CD14-positive monocyte (primary cell): ENCODE results near the gene STEEP1. TPM values are rescaled to one million over a fixed set of nuclear protein-coding genes. Genes with fewer than 3 reads are reported as not detected.

ENCODE experiments used
- DNase-seq, 3 donors: peaks; one replicate each; pipeline ENCODE4 v3.0.0-alpha.2; 2011 to 2022
- H2AFZ ChIP-seq: 2 replicates; pipeline ENCODE4 v1.6.0; 2012; ENCODE audit warnings: mild to moderate bottlenecking, low read depth, low read length, inconsistent platforms; ENCODE audit not compliant: insufficient read depth, poor library complexity, severe bottlenecking
- H3K27ac ChIP-seq, 2 donors: 1 replicate in 1 of 2; 2 replicates in 1 of 2; pipeline ENCODE4 v1.5.1; 2012 to 2013; ENCODE audit warnings: low read length in 2 of 2, control low read depth in 1 of 2, inconsistent platforms in 1 of 2, low read depth in 1 of 2, mild to moderate bottlenecking in 1 of 2
- H3K27me3 ChIP-seq, 2 donors: one replicate each; pipeline versions ENCODE4 v1.6.0 to v1.6.1; 2011 to 2013; ENCODE audit warnings: low read length in 2 of 2; ENCODE audit not compliant: control insufficient read depth in 2 of 2, insufficient read depth in 2 of 2
- H3K36me3 ChIP-seq, 2 donors: replicated peaks in 1 of 2; 1 replicate in 1 of 2; 2 replicates in 1 of 2; pipeline versions ENCODE4 v1.5.1 to v1.6.1; 2012 to 2013; ENCODE audit warnings: low read length in 2 of 2, control low read depth in 1 of 2, inconsistent platforms in 1 of 2, mild to moderate bottlenecking in 1 of 2; ENCODE audit not compliant: insufficient read depth in 2 of 2, control insufficient read depth in 1 of 2
- H3K4me1 ChIP-seq, 2 donors: 1 replicate in 1 of 2; 2 replicates in 1 of 2; pipeline versions ENCODE4 v1.5.1 to v1.6.1; 2012 to 2013; ENCODE audit warnings: low read length in 2 of 2, control low read depth in 1 of 2, inconsistent platforms in 1 of 2, mild to moderate bottlenecking in 1 of 2, moderate library complexity in 1 of 2; ENCODE audit not compliant: insufficient read depth in 2 of 2, control insufficient read depth in 1 of 2
- H3K4me2 ChIP-seq: replicated peaks from 2 replicates; pipeline ENCODE3; 2012; ENCODE audit warnings: low read length, moderate library complexity, mild to moderate bottlenecking; ENCODE audit not compliant: poor library complexity, severe bottlenecking; ENCODE audit errors: extremely low read depth
- H3K4me3 ChIP-seq, 3 experiments: fragments of 200-600 bp in 1 of 3; sonication (generic) in 1 of 3; replicated peaks in 1 of 3; 1 replicate in 2 of 3; 2 replicates in 1 of 3; pipeline ENCODE4 v1.5.1; 2011 to 2013; ENCODE audit warnings: low read length in 3 of 3, mild to moderate bottlenecking in 3 of 3, control low read depth in 2 of 3, low read depth in 2 of 3, inconsistent platforms in 1 of 3, moderate library complexity in 1 of 3
- H3K79me2 ChIP-seq: 2 replicates; pipeline ENCODE4 v1.6.0; 2012; ENCODE audit warnings: mild to moderate bottlenecking, control low read depth, inconsistent platforms, low read length, moderate library complexity; ENCODE audit not compliant: insufficient read depth
- H3K9ac ChIP-seq: 2 replicates; pipeline ENCODE4 v1.6.0; 2017; ENCODE audit warnings: low read length, mild to moderate bottlenecking; ENCODE audit not compliant: insufficient read depth, poor library complexity, severe bottlenecking
- H3K9me3 ChIP-seq, 2 donors: replicated peaks in 1 of 2; 1 replicate in 1 of 2; 2 replicates in 1 of 2; pipeline versions ENCODE4 v1.5.1 to v1.6.1; 2012 to 2013; ENCODE audit warnings: low read length in 2 of 2, control low read depth in 1 of 2; ENCODE audit not compliant: control insufficient read depth in 1 of 2, insufficient read depth in 1 of 2
- H4K20me1 ChIP-seq: 2 replicates; pipeline ENCODE4 v1.6.0; 2012; ENCODE audit warnings: mild to moderate bottlenecking, low read length, control low read depth, moderate library complexity; ENCODE audit not compliant: insufficient read depth
- H3K27ac Mint-ChIP-seq, 7 donors: one replicate each; pipeline ENCODE4 v1.8.0; 2020; ENCODE audit warnings: mild to moderate bottlenecking in 7 of 7, mixed read lengths in 7 of 7, moderate library complexity in 6 of 7, inconsistent platforms in 2 of 7
- H3K27me3 Mint-ChIP-seq, 3 donors: one replicate each; pipeline ENCODE4 v1.8.0; 2021 to 2022; ENCODE audit warnings: low read depth in 3 of 3, mild to moderate bottlenecking in 3 of 3, mixed read lengths in 3 of 3, moderate library complexity in 3 of 3, inconsistent platforms in 1 of 3
- H3K36me3 Mint-ChIP-seq, 2 donors: one replicate each; pipeline ENCODE4 v1.8.0; 2020; ENCODE audit warnings: mixed read lengths in 2 of 2, inconsistent platforms in 1 of 2, mild to moderate bottlenecking in 1 of 2
- H3K4me1 Mint-ChIP-seq: one replicate; pipeline ENCODE4 v1.8.0; 2020; ENCODE audit warnings: mild to moderate bottlenecking, mixed read lengths
- H3K4me3 Mint-ChIP-seq, 2 donors: one replicate each; pipeline ENCODE4 v1.8.0; 2020; ENCODE audit warnings: mild to moderate bottlenecking in 2 of 2, mixed read lengths in 2 of 2, moderate library complexity in 1 of 2
- H3K9me3 Mint-ChIP-seq, 7 donors: one replicate each; pipeline ENCODE4 v1.8.0; 2020 to 2022; ENCODE audit warnings: mixed read lengths in 7 of 7, mild to moderate bottlenecking in 6 of 7, moderate library complexity in 6 of 7, inconsistent platforms in 2 of 7
- CTCF ChIP-seq: fragments of 200-600 bp; IDR thresholded peaks from one replicate; pipeline ENCODE4 v1.8.0; 2022; ENCODE audit warnings: antibody characterized with exemption, mild to moderate bottlenecking
- WGBS: methylation state at CpG from one replicate; pipeline ENCODE4 v1.1.5; 2013; ENCODE audit warnings: missing lambda C conversion rate; ENCODE audit not compliant: insufficient coverage; 5-methylcytosine and 5-hydroxymethylcytosine counted together
- intact Hi-C, 2 donors: fragments of 100-400 bp; cut with micrococcal nuclease; formaldehyde crosslinking; loops; one replicate each; pipeline versions ENCODE4 v1.15.0 to v1.15.1; 2023
- polyA plus RNA-seq, 3 donors: library from polyadenylated mRNA; depleted of rRNA in 1 of 3; unstranded in 2 of 3; stranded (reverse) in 1 of 3; fragments of 300-500 nt in 2 of 3; fragments of >200 nt in 1 of 3; fragmentation: Illumina TruSeq in 2 of 3; gene quantifications; 1 replicate in 2 of 3; 2 replicates in 1 of 3; pipeline ENCODE4 v1.2.3, GENCODE V29; 2012 to 2021

Gene STEEP1
- polyA plus RNA-seq, 3 donors: 10.6 to 13.2 (median 12.6) TPM

DNA sequence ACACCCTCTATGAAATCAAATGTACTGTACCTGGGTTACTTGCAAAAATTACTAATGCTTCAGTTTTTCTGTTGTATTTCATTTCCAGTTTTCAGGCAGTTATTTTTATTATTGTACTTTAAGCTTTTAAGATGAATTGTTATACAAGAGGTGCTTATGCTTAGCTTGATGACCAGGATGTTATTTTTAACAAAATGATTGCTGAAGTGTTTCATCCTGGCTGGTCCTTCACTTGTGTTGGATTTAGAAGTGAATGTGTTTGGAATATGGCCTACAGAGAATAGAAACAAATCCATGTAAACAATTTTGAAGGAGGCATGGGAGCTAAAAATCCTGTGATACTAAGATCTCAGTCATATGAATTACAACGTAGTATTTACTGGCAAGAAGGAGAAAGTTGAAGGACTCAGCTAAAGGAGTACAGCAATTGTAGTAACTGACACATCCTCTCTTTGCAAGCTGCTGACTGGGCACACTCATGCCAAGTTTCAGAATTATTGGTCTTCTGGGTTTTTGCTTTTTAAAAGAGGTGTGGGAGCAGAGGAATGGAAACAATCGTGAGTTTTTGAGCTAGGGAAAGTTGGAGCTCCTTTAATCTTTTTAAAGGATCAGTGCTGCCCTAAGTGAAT, 18.3 kb upstream of the STEEP1 start:
- Mint-ChIP-seq H3K9me3 (no peaks in the 10 kb centered on the region), H3K4me1 (peaks cover 5% of the 10 kb centered on the region), H3K27ac (no peak overlapping the region), H3K27me3 (peaks cover 0 to 7% (median 0%) of the 10 kb centered on the region in 3 donors), H3K4me3 (no peak overlapping the region), H3K36me3 (peaks cover 6 to 8% of the 10 kb centered on the region in 2 donors)
- Histone ChIP-seq H3K4me3 (no peak overlapping the region), H4K20me1 (no peaks in the 10 kb centered on the region), H3K79me2 (no peaks in the 10 kb centered on the region), H2AFZ (no peak overlapping the region), H3K9ac (no peak overlapping the region), H3K27me3 (peaks cover 0 to 4% of the 10 kb centered on the region in 2 donors), H3K36me3 (peaks cover 0 to 23% of the 10 kb centered on the region in 2 donors), H3K4me2 (no peak overlapping the region), H3K27ac (no peak overlapping the region), H3K4me1 (no peaks in the 10 kb centered on the region), H3K9me3 (no peaks in the 10 kb centered on the region)
- no CpG with 5 or more reads among the region's 2 CpGs for WGBS
- DNase-seq: no peak
- no peak for TF ChIP-seq CTCF
- intact Hi-C loops: no loop called here

GRCh38 chrX:119579414-119579813, 14.2 kb upstream of the STEEP1 start:
- H3K27me3 Mint-ChIP-seq: peaks cover 0 to 6% (median 0%) of the 10 kb centered on the region in 3 donors
- peaks cover 0 to 4% of the 10 kb centered on the region in 2 donors for H3K27me3 ChIP-seq
- peaks cover 7 to 11% of the 10 kb centered on the region in 2 donors for H3K4me1 ChIP-seq
- no peak overlapping the region for H3K4me3 ChIP-seq
- peaks cover 0 to 6% (median 0%) of the 10 kb centered on the region in 7 donors for H3K9me3 Mint-ChIP-seq
- H3K36me3 Mint-ChIP-seq: peaks cover 10 to 14% of the 10 kb centered on the region in 2 donors
- H2AFZ ChIP-seq: no peak overlapping the region
- peaks cover 12% of the 10 kb centered on the region for H3K4me1 Mint-ChIP-seq
- no peaks in the 10 kb centered on the region for H3K9me3 ChIP-seq
- H3K36me3 ChIP-seq: peaks cover 0 to 29% of the 10 kb centered on the region in 2 donors
- H3K9ac ChIP-seq: no peak overlapping the region
- no peak overlapping the region for H3K4me2 ChIP-seq
- intact Hi-C loops: no loop called here
- DNase-seq: no peak
- H3K27ac ChIP-seq: no peak overlapping the region
- H4K20me1 ChIP-seq: peaks cover 12% of the 10 kb centered on the region
- no peak overlapping the region for H3K27ac Mint-ChIP-seq
- peaks cover 18% of the 10 kb centered on the region for H3K79me2 ChIP-seq
- H3K4me3 Mint-ChIP-seq: no peak overlapping the region
- TF ChIP-seq CTCF: no peak
